GM18861 (cell line): Measurements from ENCODE around the gene MRM2.
A peak's percentile ranks its signal among the peaks of the same experiment; 100 is the strongest.

Experiments
- ATAC-seq: cut with Tn5 transposase; IDR thresholded peaks from one replicate; pipeline ENCODE4 v1.9.1; 2021; ENCODE audit not compliant: unreplicated experiment

MRM2 gene

DNA sequence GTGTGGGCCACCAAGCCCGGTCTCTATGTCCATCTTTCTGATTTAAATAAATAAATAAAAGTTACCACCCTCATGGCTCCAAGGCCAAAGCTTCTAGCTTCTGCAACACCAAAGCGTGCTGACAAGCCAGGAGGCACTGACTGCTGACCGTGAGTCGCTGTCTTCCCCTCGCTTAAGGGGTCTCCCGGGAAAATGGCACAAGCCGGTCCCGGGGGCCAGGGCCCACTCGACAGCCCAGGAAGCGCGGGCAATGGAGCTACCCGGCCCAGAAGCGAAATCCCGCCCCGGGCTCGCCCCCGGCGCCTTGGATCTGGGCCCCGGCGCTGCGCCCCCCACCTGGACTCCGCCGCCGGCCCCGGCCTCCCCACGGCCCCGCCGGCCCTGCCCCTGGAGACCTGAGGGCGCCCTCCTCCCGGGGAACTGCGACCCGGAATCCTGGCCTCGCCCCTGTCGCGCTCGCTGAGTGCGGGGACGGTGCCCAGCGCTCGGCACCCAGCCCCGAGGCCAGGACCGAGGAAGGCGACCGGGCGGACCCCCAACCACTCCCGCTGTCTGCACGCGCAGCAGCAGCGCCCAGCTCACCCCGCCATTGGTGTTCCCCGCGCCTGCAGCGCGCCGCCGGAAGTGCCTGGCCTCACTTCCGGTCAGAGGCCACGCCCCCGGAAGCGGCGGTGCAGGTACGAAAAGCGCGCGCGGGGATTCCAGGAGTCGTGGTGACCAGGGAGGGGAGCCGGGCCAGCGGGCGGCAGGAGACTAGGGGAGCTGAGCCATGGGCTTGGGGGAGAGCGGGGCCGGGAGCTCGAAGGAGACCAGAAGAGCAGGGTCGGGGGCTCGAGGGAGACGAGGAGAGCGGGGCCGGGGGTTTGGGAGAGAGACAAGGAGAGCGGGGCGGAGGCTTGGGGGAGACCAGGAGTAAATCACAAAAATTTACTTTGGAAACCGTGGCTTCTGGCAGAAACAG lies at the start of gene MRM2, which contains the start of gene NUDT1:
MRM2 (minus strand) TSS at position 626 of the 961 bp plus-strand sequence; CDS start at position 590, 36 bp downstream.
NUDT1 (plus strand) TSS at position 647 of the 961 bp plus-strand sequence. CDS start 2,349 bp downstream, outside the sequence.
- ATAC-seq = no peak

DNA sequence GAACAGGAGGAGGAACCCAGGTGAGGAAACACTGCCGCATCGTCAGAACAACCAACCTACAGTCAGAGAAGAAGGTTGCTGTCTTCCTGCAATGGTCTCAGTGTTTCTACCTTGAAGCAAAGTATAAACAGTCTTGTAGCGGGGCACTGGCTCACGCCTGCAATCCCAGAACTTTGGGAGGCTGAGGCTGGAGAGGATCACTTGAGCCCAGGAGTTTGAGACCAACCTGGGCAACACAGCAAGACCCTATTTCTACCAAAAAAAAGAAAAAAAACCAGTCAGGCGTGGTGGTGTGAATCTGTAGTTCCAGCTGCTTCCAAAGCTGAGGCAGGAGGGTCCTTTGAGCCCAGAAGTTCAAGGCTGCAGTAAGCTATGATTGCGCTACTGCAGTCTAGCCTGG lies 48.9 kb upstream of the MRM2 start:
- no peak for ATAC-seq

DNA sequence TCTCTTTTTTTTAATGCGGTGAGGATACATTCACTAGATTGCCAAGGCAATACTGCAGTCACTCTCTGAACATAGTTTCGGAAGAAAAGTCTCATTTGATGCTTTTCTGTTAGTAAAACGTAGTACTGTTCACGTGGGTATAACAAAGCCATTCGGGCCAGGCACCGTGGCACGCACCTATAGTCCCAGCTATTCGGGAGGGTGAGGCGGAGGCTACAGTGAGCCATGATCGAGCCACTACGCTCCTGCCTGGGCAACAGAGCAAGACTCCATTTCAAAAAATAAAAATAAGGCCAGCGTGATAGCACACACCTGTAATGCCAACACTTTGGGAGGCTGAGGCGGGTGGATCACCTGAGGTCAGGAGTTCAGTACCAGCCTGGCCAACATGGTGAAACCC lies 47.6 kb upstream of the MRM2 start:
- ATAC-seq = no peak

DNA sequence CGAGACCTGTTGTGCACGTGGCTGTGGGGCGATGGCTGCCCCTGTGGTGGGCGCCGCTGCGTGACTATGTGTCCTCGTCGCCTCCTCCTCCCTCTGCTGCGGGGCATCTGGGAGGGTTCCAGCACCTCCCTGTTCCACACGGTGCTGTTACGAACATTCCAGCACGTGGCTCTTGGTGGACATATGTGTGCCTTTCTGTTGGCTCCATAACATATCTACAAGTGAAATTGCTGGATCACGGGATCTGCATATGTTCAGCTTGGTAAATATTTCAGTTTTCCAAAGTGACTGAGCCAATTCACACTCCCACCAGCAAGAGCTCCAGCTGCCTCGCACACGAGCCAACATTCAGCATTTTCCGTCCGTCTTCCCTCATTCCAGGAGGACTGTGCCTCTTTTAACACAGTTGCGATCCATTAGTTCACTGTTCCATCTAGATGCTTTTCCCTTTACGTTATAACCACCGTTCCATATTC lies 47.1 kb upstream of the MRM2 start:
- no peak for ATAC-seq

DNA sequence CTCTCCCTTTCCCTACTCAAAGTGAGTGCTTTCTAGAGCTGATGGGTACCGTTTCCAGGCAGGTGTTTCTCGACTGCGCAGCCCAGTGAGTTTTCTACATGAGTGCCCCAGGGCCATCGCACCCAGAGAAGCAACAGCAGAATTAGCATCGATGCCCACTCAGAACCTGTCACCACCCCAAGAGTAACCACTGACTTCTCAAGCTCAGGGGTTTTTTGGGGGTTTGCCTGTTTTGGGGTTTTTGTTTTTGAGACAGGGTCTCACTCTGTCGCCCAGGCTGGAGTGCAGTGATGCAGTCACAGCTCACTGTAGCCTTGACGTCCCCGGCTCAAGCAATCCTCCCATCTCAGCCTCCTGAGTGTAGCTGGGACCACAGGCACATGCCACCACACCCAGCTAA lies 46.5 kb upstream of the MRM2 start:
- peak; percentile 74 for ATAC-seq

GRCh38 chr7:2287745-2288144 lies 45.7 kb upstream of the MRM2 start:
- ATAC-seq = no peak

DNA sequence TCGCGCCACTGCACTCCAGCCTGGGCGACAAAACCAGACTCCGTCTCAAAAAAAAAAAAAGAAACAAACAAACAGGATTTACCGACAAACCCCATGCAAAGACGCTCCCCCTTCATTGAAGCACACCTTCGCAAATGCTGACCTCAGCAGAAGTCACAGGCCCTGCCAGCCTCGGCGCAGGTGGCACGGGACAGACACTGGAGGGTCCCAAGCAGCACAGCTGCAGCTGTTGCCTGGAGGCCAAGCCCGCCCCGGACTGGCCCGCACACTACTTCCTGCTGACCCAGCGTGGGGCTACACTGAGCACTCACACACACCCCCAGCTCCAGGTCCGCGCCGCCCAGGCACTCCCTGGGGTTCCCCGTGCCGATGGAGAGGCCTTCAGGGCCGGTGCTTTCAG lies 41.1 kb upstream of the MRM2 start:
- no peak for ATAC-seq

- ATAC-seq = no peak
Measured at GRCh38 chr7:2282185-2282751, 40.3 kb upstream of the MRM2 start.

GRCh38 chr7:2281541-2281940 lies 39.5 kb upstream of the MRM2 start:
- ATAC-seq = no peak

DNA sequence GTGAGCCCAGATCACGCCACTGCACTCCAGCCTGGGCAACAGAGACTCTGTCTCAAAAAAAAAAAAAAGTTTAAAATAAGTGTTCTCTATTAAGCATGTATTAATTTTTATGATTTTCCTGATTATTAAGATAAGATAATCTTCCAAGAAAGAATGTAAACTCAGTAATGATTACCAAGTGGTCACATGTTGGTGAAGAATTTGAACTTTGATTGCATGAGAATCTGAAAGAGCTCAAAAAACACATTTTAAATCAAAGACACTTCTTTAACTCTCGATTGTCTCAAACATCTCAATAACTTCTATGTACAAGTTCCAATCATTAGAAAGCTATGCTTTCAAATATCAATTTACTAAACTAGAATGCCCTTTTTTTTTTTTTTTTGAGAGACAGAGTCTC lies 38.4 kb upstream of the MRM2 start:
- no peak for ATAC-seq

DNA sequence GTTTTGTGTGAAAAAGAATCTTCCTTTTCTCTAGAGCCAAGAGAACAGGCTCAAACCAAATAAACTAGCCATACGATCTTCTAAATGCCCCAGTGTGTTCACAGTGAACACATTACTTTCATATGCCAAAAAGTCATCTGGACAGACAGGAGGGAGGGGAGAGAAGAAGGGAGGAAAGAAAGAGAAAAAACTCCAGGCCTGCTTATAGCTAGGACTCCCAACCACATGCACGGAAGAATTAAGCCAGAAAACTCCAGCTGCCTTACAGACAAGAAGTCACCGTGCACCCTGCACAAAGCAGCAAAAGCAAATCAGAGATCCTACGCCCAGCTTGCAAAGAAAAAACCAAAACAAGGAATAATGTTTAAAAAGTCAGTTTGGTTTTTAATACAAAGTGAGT lies 37.9 kb upstream of the MRM2 start:
- no peak for ATAC-seq

DNA sequence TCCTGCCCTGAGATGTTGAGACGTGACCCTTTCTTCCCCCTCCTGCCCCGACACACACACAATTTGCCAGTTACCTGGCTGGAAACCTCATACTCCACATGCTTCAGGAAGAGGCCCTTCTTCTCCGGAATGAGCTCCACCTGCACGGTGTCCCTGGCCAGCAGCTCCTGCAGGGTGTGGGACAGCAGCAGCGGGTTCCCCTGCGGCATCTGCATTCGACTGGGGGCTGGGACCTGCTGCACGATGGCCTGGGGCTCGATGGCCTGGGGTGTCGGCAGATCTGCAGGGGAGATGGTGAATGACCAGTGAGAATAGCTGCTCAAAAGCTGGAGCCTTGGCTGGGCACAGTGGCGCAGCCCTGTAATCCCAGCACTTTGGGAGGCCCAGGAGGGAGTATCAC lies 36.0 kb upstream of the MRM2 start:
- no peak for ATAC-seq

DNA sequence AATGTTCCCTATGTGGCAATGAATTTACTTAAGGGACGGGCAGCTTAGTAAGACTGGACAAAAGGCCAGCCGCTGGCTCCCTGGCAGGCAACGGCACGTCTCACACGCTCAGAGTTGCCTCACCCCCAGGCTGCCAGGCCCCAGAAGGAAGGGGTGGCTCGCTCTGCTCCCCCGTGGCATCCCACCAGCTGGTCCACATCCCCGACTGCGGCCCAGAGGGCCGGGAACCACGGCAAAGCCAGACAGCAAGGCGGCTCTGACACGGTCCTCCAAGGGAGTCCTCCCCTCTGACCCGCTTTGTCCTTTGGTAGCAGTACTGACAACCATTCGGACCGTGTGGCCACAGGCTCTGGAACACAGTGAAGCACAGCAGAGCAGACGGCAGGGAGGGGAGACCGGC lies 34.1 kb upstream of the MRM2 start:
- ATAC-seq = no peak

- ATAC-seq = no peak
Measured at GRCh38 chr7:2275101-2275500, 33.1 kb upstream of the MRM2 start.

DNA sequence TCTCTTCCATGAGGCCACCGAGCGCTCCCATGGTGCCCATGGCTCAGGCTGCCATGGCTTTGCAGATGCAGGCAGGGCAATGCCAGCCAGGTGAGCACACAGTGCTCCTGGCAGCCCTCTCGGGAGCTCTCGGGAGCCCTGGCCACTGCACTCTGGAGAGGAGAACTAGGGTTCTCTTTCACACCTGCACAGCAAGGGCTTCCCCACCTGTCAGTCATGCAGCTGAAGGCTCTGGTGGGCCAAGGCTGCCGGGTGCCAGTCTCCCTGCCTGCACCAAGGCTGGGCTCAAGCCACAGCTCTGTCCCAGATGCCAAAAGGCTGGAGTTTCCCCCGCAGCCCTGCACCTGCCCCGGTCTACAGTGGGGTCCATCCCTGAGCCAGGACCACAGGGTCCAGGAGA lies 32.7 kb upstream of the MRM2 start:
- ATAC-seq = no peak

- no peak for ATAC-seq
Measured at GRCh38 chr7:2273866-2274265, 31.9 kb upstream of the MRM2 start.

- no peak for ATAC-seq
Measured at GRCh38 chr7:2272031-2272430, 30.0 kb upstream of the MRM2 start.

DNA sequence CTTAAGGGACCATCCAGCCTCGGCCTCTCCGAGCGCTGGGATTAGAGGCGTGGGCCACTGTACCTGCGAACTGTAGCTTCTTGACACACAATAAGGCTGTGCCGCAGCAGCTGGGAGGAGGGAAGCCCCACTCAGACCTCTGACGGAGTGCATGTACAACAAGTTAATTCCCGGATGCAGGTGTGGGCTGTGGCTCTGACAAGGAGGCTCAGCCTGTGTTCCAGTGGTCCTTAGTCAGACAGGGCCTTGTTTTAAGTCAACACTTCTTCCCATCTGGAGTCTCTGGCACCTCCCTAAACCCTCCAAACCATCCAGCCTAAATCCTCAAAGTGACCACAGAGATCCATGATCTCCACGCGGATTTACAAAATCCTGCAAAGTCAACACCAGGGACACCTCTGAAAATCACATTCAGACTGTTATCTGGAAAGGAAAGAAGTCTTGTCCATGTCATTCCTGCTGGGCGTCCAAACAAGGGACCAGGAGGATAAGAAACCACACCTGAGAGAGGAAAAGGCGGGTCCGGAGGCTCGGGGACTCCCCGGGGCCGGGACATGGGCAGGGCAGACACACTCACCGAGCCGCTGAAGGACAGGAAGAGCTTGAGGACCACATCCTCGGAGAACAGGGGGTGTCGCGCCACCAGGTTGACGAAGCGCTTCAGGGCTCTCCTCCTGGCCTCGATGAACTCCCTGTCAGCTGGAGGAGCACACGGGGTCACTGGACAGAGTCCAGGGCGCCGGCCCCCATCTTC lies 29.4 kb upstream of the MRM2 start:
- no peak for ATAC-seq

GRCh38 chr7:2270495-2270894 lies 28.5 kb upstream of the MRM2 start:
- ATAC-seq = no peak

- ATAC-seq = no peak
Measured at GRCh38 chr7:2269991-2270460, 28.0 kb upstream of the MRM2 start.
